SHP77 (cell line): Measurements from ENCODE around the gene CAPZB.

Experiments
- DNase-seq, 2 experiments: peaks; one replicate each; lab custom pipeline; 2025; lab: John Stamatoyannopoulos, UW

The CAPZB gene

GRCh38 chr1:19385221-19385620, 100.1 kb downstream of the CAPZB start:
- no peak for DNase-seq

DNA sequence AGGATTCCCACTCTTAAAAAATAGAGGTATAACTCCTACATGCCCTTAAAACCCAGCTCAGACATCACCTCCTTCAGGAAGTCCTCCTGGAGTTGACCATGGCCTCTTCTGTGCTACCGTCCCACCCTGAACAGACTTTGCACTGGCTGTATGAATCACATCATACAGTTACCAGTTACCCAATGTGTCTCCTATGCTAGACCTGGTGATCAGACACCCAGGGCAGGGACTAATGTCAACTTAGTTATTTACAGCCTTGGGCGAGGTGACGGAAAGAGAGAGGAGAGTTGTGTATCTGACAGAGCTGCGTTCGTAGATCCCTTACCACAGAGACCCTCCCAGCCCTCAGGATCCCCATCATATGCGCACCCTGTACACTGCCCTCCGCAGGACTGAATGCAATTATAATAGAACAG, 100.6 kb downstream of the CAPZB start:
- no peak for DNase-seq

- DNase-seq, result peak in 1 of 2 experiments; percentile 25
Measured at GRCh38 chr1:19384113-19384512, 101.2 kb downstream of the CAPZB start.

DNA sequence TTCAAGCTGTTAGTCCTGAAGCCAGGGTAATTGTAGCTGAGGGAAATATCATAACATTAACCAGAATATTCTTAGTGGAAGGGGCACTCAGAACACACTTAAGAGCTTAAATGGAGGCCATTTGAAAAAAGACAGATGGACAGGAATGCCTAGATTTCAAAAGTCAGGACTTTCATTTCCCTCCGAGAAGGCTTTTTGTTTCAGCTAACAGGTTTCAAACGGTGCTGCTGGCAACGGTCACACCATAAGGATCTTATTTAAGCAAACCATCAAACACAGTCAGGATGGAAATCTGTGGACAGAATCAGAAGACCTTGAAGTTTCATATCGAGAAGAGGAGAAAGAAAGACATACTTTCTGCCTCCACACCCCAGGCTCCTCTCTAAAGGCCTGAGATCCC, 103.1 kb downstream of the CAPZB start:
- no peak for DNase-seq

DNA sequence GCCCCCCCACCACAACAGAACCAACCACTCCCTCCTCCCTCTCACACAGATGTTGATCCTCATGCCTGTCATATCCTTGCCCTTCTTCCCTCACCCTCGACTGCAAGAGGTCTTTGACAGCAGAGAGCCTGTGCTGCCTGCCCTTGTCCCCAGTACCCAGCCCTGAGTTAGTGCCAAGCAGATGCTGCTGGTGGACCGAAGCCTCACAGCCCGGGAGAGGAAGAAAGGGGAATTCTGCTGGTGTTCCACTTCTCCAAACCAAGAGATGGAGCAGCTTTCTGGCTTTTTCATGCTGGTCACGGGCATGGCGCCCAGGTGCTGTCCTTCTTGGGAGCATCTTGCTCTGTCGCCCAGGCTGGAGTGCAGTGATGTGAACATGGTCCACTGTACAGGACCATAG, 104.1 kb downstream of the CAPZB start:
- no peak for DNase-seq

- no peak for DNase-seq
Measured at GRCh38 chr1:19377812-19378718, 107.3 kb downstream of the CAPZB start.

GRCh38 chr1:19376428-19377372, 108.6 kb downstream of the CAPZB start:
- peak in 1 of 2 experiments; percentile 40 for DNase-seq

- DNase-seq, result no peak
Measured at GRCh38 chr1:19375631-19376400, 109.5 kb downstream of the CAPZB start.

DNA sequence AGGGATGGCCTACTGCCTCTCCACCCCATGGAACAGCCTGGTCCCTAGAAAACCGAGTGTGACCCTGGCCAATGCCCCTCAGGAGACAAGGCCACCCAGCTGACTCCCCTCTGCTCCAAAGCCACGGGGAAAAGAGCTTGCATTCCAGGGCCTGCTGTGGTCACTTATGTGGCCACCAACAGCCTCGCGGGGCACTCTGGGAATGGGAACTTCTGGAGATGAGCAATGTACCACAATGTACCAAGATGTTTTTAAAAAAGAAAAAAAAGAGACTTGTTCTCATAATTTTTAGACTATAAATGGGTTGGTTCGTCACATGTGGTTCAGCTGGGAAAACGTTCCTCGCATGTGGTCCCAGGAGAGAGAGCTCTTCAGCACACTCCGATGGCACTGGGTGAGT, 110.4 kb downstream of the CAPZB start:
- no peak for DNase-seq

DNA sequence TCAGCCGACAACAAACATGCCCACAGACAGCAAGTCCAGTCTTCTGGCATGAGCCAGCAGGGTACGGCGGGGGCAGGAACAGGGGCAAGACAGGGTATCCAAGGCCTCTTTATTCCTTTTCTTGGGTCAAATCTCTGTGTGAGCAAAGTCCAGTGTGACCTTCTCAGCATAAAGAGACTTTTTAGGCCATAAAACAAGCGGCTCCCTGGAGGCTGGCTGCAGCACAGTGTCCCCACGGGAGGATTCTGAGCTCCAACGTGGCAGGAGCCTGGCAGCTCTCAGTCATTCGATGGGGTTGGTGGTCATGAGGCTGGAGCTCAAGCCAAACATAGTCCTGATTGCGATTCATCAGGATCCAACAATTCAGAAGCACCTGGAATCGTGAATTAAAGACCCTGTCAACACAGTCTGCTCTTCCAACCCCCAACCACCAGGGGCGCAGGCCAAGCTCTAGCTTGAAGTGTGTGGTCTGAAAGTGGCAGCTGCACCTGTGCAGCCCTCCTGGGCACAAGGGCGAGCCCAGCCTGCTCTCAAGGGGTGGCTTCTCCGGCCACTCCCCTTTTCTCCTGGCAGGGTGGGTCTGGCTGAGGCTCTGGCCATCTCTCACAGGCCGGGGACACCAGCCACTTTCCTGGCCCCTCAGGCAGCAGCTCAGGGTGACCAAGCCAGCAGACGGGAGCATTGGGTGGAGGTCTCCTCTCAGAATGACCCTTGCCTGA, 111.1 kb downstream of the CAPZB start:
- peak; percentile 26 to 35 for DNase-seq

DNA sequence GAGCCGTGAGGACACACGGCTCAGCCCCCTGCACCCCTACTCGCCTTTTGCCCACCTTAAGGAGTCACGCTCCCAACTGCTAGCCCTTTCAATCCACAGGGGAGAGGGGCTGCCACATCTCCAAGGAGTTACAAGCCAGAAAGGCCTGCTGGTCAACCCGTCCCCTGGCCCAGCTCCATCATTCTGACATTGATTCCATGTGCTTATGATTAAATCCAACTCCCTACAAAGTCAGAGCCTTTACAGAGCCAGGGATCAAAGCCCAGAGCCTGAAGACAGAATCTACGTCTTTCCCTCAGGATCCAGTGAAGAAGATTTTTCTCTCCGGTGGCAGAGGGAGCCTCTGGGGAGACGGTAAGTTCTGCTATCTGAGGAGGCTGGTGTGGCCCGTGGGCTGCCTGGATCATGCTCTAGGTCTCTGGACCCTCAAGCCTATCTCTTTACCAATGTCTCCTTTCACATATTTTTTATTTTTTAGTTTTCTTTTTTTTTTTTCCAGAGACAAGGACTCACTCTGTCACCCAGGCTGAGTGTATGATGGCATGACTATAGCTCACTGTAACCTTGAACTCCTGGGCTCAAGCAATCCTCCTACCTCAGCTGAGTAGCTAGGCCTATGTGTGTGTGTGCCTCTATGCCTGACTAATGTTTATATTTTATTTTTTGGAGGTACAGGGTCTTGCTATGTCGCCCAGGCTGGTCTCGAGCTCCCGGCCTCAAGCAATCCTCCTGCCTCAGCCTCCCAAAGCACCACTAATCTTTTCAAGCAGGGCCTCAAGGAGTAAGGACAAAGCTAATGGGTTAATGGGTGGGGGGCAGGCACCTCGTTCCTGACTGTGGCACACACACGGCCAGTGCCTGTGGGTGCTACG, 111.9 kb downstream of the CAPZB start:
- no peak for DNase-seq

DNA sequence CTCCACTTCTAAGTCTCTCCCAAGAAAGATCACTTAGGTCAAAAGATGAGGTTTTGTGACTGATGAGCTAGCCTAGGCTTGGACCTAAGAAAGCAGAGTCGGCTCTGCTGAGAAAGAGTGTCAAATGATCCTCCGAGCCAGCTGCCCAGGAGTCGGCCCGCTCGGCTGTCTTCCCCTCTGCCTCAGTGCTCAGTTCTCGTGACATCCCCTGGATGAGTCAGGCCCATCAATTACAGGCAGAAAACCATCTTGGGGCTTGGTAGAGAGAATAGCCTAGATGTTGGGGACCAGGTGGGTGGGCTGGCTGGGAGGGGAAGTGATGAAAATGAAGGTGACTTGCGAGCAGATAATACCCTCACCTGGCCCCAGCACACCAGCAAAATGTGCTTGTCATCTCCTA, 112.7 kb downstream of the CAPZB start:
- no peak for DNase-seq

GRCh38 chr1:19372136-19372514, 113.2 kb downstream of the CAPZB start:
- DNase-seq, result no peak

- DNase-seq, result no peak
Measured at GRCh38 chr1:19371226-19372135, 113.9 kb downstream of the CAPZB start.

- no peak for DNase-seq
Measured at GRCh38 chr1:19370453-19371170, 114.7 kb downstream of the CAPZB start.

- no peak for DNase-seq
Measured at GRCh38 chr1:19369396-19370090, 115.8 kb downstream of the CAPZB start.

DNA sequence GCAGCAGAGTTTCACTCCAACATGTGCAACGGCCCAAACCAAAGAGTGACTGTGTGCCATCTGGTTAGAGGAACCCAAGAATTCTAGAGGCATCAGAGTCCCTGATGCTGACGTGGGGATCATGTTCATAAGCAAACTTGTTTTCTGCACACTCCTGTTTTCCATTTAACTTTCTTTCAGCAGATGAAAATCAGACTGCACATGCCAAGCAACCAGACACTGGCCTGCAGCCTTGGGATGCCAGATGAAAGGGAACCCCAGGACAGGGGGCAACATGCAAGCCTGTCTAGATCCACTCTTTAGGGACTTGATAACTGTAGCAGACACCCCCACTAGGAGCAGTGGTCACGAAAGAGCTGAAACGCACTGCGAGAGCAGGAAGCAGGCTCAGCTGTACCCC, 116.4 kb downstream of the CAPZB start:
- DNase-seq, result no peak

DNA sequence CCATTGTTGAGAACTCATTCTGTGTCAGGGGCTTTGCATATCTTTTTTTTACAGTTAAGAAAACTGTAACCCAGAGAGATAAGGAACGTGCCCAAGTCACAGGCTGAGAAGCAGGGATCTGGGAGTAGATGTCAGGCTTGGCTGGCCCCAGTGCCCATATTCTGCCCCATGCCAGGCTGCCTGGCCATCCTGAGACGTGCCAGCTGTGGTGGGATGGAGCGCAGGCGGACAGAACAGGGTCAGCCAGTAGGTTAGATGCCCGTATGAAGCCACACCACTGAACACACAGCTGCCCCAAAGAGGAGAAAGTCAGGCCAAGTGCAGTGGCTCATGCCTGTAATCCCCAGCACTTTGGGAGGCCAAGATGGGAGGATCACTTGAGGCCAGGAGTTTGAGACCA, 117.3 kb downstream of the CAPZB start:
- no peak for DNase-seq
